SK-N-SH (cell line): Measurements from ENCODE around the gene TARBP1.

Source experiments
- CTCF ChIP-seq: fragments of 200-600 bp; sonication (generic); IDR thresholded peaks from 2 replicates; pipeline ENCODE4 v1.6.1; 2017; ENCODE audit warnings: antibody characterized with exemption, mild to moderate bottlenecking, moderate library complexity
- EP300 ChIP-seq, 2 experiments: IDR thresholded peaks; 2 replicates each; pipeline versions ENCODE4 v1.4.0 to v1.6.1; 2012; ENCODE audit warnings: borderline replicate concordance in 1 of 2, low read depth in 1 of 2, low read length in 1 of 2
- EZH2phosphoT487 ChIP-seq: fragments of 200-600 bp; sonication (generic); IDR thresholded peaks from 2 replicates; pipeline ENCODE4 v1.6.1; 2017; ENCODE audit warnings: low read depth, mixed run types, mild to moderate bottlenecking, antibody characterized with exemption, moderate library complexity, borderline replicate concordance
- FOXM1 ChIP-seq: IDR thresholded peaks from 2 replicates; pipeline ENCODE4 v1.4.0; 2012; ENCODE audit warnings: low read depth, mild to moderate bottlenecking
- GABPA ChIP-seq: IDR thresholded peaks from 2 replicates; pipeline ENCODE4 v1.4.0; 2012; ENCODE audit warnings: low read depth, mild to moderate bottlenecking
- GATA2 ChIP-seq: sonication (generic); formaldehyde crosslinking; IDR thresholded peaks from 2 replicates; pipeline ENCODE4 v1.5.0; 2020; ENCODE audit warnings: mild to moderate bottlenecking, missing genetic modification reagents
- JUND ChIP-seq: IDR thresholded peaks from 2 replicates; pipeline ENCODE4 v1.4.0; 2012
- MAX ChIP-seq: IDR thresholded peaks from 2 replicates; pipeline ENCODE4 v1.4.0; 2012; ENCODE audit warnings: low read depth
- MEF2A ChIP-seq: IDR thresholded peaks from 2 replicates; pipeline ENCODE4 v1.4.0; 2012; ENCODE audit warnings: low read depth, borderline replicate concordance
- POLR2AphosphoS5 ChIP-seq: IDR thresholded peaks from 2 replicates; pipeline ENCODE4 v1.6.1; 2012; ENCODE audit warnings: low read depth, low read length
- REST ChIP-seq: IDR thresholded peaks from 2 replicates; pipeline ENCODE4 v1.6.1; 2012; ENCODE audit warnings: mild to moderate bottlenecking, low read depth, low read length, moderate library complexity
- TCF12 ChIP-seq: IDR thresholded peaks from 2 replicates; pipeline ENCODE4 v1.4.0; 2012

DNA sequence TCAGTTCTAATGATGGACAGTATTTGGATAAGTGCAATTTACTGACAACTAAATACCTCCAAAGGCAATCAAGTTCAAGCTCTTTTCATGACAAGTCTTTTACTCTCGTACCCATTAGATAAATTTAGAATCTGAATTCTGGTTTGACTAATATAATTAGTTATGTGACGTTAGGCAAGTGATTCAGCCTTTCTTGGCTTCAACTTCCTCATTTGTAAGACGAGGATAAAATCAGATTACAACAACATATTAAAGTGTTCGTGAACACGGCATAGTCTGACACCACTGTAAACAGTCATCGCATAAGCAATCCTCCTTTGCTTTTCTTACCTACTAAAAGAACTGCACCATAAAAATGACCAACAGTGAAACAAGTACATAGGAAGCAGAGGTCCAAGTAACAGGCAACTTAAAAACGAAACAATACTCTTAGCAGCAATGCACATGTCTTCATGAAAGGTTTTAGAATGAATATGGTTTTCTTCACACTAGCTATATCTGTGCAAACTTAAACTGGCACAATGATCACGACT lies 80.1 kb downstream of the TARBP1 start:
- TF ChIP-seq JUND: no peak
- no peak for TF ChIP-seq CTCF
- no peak for TF ChIP-seq EP300 (IDR thresholded peaks at IDR 0.05; ENCODE audit: borderline replicate concordance in 1 of 2, low read depth in 1 of 2, low read length in 1 of 2)
- TF ChIP-seq MAX: no peak
- no peak for TF ChIP-seq TCF12
- no peak for TF ChIP-seq GATA2 (CRISPR knock-in tag)
- no peak for TF ChIP-seq EZH2phosphoT487
- no peak for TF ChIP-seq MEF2A
- TF ChIP-seq POLR2AphosphoS5: no peak
- no peak for TF ChIP-seq REST
- no peak for TF ChIP-seq FOXM1
- TF ChIP-seq GABPA: no peak
